Fibroblast of villous mesenchyme (primary cell): ENCODE measurements around the gene CPN1. TPM values are rescaled to one million over a fixed set of nuclear protein-coding genes. Genes with fewer than 3 reads are reported as not detected.

Experiments
- DNase-seq: peaks from one replicate; pipeline ENCODE4 v3.0.0-alpha.2; 2010; ENCODE audit warnings: low read depth
- H3K4me3 ChIP-seq: 2 replicates; pipeline ENCODE4 v1.5.1; 2011; ENCODE audit warnings: low read depth, mild to moderate bottlenecking, low read length
- CTCF ChIP-seq: IDR thresholded peaks from 2 replicates; pipeline ENCODE4 v1.5.1; 2012; ENCODE audit warnings: low read depth, mild to moderate bottlenecking, low read length; ENCODE audit not compliant: insufficient read depth
- total RNA-seq: library from RNA; depleted of rRNA; stranded (reverse); fragments of >200 nt; gene quantifications from 2 replicates; pipeline ENCODE4 v1.2.3, GENCODE V29; 2012

CPN1 gene
- total RNA-seq, 1 donor: not detected

GRCh38 chr10:100076750-100077149 lies 4.9 kb downstream of the CPN1 start:
- no peak for DNase-seq
- no peak overlapping the region for H3K4me3 ChIP-seq
- TF ChIP-seq CTCF: no peak

- TF ChIP-seq CTCF: no peak
- H3K4me3 ChIP-seq: no peak overlapping the region
- no peak for DNase-seq
Measured at GRCh38 chr10:100075426-100076220, 6.0 kb downstream of the CPN1 start.

GRCh38 chr10:100072514-100072913 lies 9.2 kb downstream of the CPN1 start:
- H3K4me3 ChIP-seq: no peak overlapping the region
- no peak for DNase-seq
- TF ChIP-seq CTCF: no peak

GRCh38 chr10:100071529-100071928 lies 10.1 kb downstream of the CPN1 start:
- DNase-seq: no peak
- no peak for TF ChIP-seq CTCF
- no peak overlapping the region for H3K4me3 ChIP-seq

GRCh38 chr10:100067466-100067865 lies 14.2 kb downstream of the CPN1 start:
- DNase-seq: no peak

GRCh38 chr10:100065084-100065660 lies 16.5 kb downstream of the CPN1 start:
- no peak overlapping the region for H3K4me3 ChIP-seq
- no peak for TF ChIP-seq CTCF
- no peak for DNase-seq

More at GRCh38 chr10:100067466-100067865, 14.2 kb downstream of the CPN1 start:
- no peak overlapping the region for H3K4me3 ChIP-seq
- TF ChIP-seq CTCF: no peak
